Placental pericyte (primary cell): ENCODE results near the gene MX1. TPM values are rescaled to one million over a fixed set of nuclear protein-coding genes. Genes with fewer than 3 reads are reported as not detected.

Experiments
- total RNA-seq: library from RNA; depleted of rRNA; stranded (reverse); fragments of >200 nt; gene quantifications from 2 replicates; pipeline ENCODE4 v1.2.3, GENCODE V29; 2012

MX1 gene, protein sequence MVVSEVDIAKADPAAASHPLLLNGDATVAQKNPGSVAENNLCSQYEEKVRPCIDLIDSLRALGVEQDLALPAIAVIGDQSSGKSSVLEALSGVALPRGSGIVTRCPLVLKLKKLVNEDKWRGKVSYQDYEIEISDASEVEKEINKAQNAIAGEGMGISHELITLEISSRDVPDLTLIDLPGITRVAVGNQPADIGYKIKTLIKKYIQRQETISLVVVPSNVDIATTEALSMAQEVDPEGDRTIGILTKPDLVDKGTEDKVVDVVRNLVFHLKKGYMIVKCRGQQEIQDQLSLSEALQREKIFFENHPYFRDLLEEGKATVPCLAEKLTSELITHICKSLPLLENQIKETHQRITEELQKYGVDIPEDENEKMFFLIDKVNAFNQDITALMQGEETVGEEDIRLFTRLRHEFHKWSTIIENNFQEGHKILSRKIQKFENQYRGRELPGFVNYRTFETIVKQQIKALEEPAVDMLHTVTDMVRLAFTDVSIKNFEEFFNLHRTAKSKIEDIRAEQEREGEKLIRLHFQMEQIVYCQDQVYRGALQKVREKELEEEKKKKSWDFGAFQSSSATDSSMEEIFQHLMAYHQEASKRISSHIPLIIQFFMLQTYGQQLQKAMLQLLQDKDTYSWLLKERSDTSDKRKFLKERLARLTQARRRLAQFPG
- total RNA-seq, result 15.3 and 15.6 TPM in 2 replicates

DNA sequence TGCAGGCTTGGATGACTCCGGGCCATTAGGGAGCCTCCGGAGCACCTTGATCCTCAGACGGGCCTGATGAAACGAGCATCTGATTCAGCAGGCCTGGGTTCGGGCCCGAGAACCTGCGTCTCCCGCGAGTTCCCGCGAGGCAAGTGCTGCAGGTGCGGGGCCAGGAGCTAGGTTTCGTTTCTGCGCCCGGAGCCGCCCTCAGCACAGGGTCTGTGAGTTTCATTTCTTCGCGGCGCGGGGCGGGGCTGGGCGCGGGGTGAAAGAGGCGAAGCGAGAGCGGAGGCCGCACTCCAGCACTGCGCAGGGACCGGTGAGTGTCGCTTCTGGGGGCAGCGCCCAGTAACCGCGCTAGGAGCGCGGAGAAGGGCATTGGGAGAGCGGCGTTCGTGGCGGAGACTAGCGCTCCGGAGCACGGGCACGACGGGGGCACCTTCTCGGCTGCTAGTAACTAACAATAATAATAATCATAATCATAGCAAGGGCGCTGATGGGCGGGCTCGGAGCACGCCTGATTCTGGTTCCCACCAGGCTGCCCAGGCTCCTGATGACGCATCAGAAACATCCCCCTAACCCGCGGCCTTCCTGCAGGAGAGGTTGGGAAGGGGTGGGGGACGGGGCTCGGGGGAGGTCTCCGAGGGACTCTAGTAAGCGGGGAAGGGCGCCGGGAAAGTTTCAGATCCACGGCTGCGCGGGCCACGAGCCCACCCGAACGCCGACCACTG is at the start of gene MX1:
Gene MX1 (plus strand): TSS at position 286 of the 722 bp plus-strand sequence. CDS start 5,832 bp downstream, outside the sequence.

DNA sequence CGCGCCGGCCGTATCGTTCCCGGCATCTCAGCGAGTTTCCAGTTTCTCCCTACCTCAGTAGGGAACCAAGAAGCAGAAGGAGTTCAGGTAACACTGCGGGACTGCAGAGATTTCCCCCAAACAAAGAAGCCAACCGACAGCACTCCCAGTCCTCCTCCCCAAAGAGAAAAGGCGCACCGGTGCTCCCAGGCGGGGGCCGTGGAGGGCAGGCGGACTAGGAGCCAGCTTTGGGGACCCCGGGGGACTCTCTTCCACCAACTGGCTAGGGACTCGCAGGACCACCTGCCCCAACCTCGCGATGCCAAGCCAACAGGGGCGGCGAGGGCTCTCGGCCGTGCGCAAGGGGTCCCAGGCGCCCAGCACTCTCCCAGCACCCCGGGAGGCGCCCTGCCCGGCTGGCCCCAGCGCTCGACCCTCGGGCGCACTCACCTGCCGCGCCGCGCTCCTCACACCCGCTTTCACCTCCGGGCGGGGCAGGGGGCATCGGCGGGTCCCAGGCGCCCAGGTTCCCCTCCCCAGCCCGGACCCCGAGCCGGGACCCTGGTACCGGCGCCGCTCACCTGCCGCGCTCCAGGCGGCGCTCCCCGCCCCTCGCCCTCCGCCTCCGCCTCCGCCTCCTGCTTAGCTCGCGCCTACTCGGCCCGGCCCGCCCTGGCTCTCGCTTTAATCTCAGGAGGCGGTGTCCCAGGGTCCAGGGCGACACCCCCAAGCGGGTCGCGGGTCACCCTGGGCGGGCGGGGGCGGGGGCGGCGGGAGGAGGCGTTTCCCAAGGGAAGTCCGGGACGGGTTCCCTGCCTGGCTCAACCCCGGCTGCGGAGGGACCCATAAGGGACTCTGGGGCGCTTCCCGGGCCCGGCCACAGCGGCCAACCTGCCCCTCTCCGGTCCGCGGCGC is 81.7 kb downstream of the MX1 start, which contains the start of gene TMPRSS2:
Gene TMPRSS2 (minus strand): TSS at position 638 of the 894 bp plus-strand sequence. CDS start 10,025 bp downstream, outside the sequence.

Other genes with a start within 250 kb of the MX1 start
- not detected in 2 replicates for gene FAM3B, start 109.4 kb upstream of the MX1 start, total RNA-seq
- 2.0 TPM in 2 replicates for gene MX2, start 64.2 kb upstream of the MX1 start, total RNA-seq
- under 0.01 and 0.43 TPM in 2 replicates for gene TMPRSS2, start 81.9 kb downstream of the MX1 start, total RNA-seq